ENCODE results near the gene MT3.

MT3 gene

GRCh38 chr16:56608876-56609462 is 19.6 kb downstream of the MT3 start:
- TF ChIP-seq Cebpa-rat (IDR thresholded peaks at IDR 0.05): no peak
- Histone ChIP-seq H3K4me3 (peak overlapping the region; percentile 70), H3K4me2 (peak overlapping the region; percentile 100), H3K4me1 (peaks cover 47% of the 10 kb centered on the region), H3K9ac (peak overlapping the region; percentile 62), H3K27ac (no peak overlapping the region), H3K27me3 (no peaks in the 10 kb centered on the region), H4K20me1 (no peaks in the 10 kb centered on the region), H3K36me3 (no peaks in the 10 kb centered on the region), H3K9me3 (no peaks in the 10 kb centered on the region)

DNA sequence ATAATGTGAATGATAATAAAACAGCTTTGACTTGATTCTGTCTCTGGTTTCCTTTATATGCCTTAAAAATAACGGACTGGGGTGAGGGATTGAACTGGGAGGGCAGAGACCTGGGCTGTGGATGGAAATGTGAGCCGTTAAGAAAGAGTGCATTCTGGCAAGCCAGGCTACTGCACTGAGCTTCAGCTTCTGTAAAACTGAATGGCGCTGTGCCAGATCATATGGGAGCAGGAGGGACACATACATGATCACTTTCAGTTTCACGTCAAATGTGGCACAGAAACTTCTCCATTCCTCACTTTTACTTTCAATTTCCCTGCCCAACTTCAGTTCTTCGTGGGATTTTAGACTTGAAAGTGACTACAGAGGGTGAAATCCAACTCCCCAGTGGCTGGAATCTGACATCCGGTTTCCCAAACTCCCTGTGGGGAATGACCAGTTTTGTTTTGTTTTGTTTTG is 20.2 kb downstream of the MT3 start:
- TF ChIP-seq Cebpa-rat (IDR thresholded peaks at IDR 0.05): no peak
- Histone ChIP-seq H3K9ac (peak overlapping the region; percentile 62), H3K9me3 (no peaks in the 10 kb centered on the region), H3K27me3 (no peaks in the 10 kb centered on the region), H3K36me3 (no peaks in the 10 kb centered on the region), H3K4me2 (peak overlapping the region; percentile 100), H4K20me1 (no peaks in the 10 kb centered on the region), H3K27ac (no peak overlapping the region), H3K4me1 (peaks cover 47% of the 10 kb centered on the region), H3K4me3 (peak overlapping the region; percentile 70)

DNA sequence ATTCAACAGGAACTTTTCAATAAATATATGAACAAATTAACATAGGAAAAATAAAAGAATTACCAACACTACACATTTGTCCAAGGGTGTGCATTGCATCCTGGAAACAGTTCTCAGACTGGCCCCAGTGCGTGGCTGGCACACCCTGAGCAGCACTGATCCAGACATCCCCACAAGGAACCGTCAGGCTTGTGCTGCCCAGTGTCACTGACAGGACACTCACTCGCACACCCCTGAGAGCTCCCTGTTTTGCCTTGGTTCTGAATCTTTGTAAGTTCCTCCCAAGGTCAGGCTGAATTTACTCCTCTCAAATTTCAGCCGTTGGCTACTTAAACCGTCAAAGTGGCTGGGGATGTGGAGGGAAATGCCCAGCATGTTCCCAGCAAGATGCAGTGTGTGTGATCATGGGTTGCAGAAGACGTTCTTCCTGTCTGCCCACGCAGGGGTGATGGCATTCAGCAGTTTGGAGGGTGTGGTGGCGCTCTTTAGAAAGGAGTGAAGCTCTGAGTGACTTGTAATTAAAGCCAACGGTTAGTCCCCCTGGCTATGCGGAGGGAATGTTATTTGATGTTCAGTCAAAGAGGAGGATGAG is 20.8 kb downstream of the MT3 start:
- Histone ChIP-seq H3K27me3 (peaks cover 5% of the 10 kb centered on the region), H3K4me3 (peak overlapping the region; percentile 70), H3K36me3 (no peaks in the 10 kb centered on the region), H3K4me2 (peak overlapping the region; percentile 100), H3K9ac (no peak overlapping the region), H3K9me3 (no peaks in the 10 kb centered on the region), H3K27ac (no peak overlapping the region), H4K20me1 (no peaks in the 10 kb centered on the region), H3K4me1 (peaks cover 47% of the 10 kb centered on the region)
- no peak for TF ChIP-seq Cebpa-rat (IDR thresholded peaks at IDR 0.05)

GRCh38 chr16:56610609-56611111 is 21.3 kb downstream of the MT3 start:
- no peak overlapping the region for H3K27ac ChIP-seq
- H3K4me1 ChIP-seq: peaks cover 47% of the 10 kb centered on the region
- H3K9me3 ChIP-seq: no peaks in the 10 kb centered on the region
- peaks cover 9% of the 10 kb centered on the region for H3K27me3 ChIP-seq
- H3K36me3 ChIP-seq: no peaks in the 10 kb centered on the region
- H4K20me1 ChIP-seq: no peaks in the 10 kb centered on the region
- no peak overlapping the region for H3K9ac ChIP-seq
- peak overlapping the region; percentile 100 for H3K4me2 ChIP-seq
- no peak overlapping the region for H3K4me3 ChIP-seq
- TF ChIP-seq Cebpa-rat (IDR thresholded peaks at IDR 0.05): no peak

GRCh38 chr16:56611281-56611833 is 22.0 kb downstream of the MT3 start:
- H3K4me3 ChIP-seq: no peak overlapping the region
- TF ChIP-seq Cebpa-rat (IDR thresholded peaks at IDR 0.05): no peak
- H3K27ac ChIP-seq: no peak overlapping the region

DNA sequence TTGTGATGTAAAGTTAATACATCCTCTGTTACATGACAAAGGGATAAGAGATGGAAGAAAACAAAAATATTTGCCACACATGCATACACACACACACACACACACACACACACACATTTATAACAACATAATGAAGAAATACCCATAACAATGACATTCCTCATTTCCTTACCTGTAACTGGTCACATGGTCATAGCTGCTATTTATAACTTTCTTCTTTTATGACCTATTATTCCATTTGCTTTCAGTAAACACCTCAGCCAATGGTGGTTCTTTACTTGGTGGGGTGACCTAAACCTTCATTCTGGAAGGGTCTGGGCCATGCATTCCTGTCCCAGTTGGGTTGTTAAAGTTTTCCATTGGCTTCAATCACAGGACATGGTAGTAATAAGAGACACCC is 24.4 kb downstream of the MT3 start:
- Histone ChIP-seq H3K4me2 (no peak overlapping the region), H3K27ac (no peak overlapping the region), H3K4me1 (peaks cover 30% of the 10 kb centered on the region), H3K9ac (no peak overlapping the region), H3K9me3 (no peaks in the 10 kb centered on the region), H3K36me3 (no peaks in the 10 kb centered on the region), H3K27me3 (peaks cover 39% of the 10 kb centered on the region), H3K4me3 (no peak overlapping the region), H4K20me1 (peaks cover 7% of the 10 kb centered on the region; the same call in 1 of the 2 replicates)
- no peak for TF ChIP-seq Cebpa-rat (IDR thresholded peaks at IDR 0.05)

More at GRCh38 chr16:56611281-56611833, 22.0 kb downstream of the MT3 start:
- Histone ChIP-seq H4K20me1 (no peaks in the 10 kb centered on the region), H3K4me2 (peak overlapping the region; percentile 100), H3K9ac (no peak overlapping the region), H3K27me3 (peaks cover 16% of the 10 kb centered on the region), H3K9me3 (no peaks in the 10 kb centered on the region), H3K36me3 (no peaks in the 10 kb centered on the region), H3K4me1 (peaks cover 47% of the 10 kb centered on the region)

DNA sequence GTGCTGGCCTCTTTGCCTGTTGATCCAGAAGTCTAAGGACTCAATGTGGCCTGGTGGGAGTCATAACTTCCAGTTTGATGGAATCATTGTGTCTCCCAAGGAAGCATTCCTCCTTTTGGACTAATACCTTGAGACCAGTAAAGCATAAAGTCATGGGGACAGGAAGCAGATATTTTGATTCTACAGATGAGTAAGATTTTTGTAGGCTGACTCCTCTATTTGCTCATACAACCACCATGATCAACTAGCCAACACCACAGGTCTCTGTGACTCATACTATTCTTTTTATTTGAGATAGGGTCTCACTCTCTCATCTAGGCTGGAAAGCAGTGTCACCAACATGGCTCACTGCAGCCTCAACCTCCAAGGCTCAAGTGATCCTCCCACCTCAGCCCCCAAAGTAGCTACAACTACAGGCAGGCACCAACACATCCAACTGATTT is 25.2 kb downstream of the MT3 start:
- Histone ChIP-seq H3K4me1 (peaks cover 22% of the 10 kb centered on the region), H3K36me3 (no peaks in the 10 kb centered on the region), H3K9me3 (no peaks in the 10 kb centered on the region), H3K27me3 (peaks cover 48% of the 10 kb centered on the region), H3K4me2 (no peak overlapping the region), H4K20me1 (peaks cover 7% of the 10 kb centered on the region; the same call in 1 of the 2 replicates), H3K4me3 (no peak overlapping the region), H3K27ac (no peak overlapping the region), H3K9ac (no peak overlapping the region)
- TF ChIP-seq Cebpa-rat (IDR thresholded peaks at IDR 0.05): no peak

- Histone ChIP-seq H3K4me3 (no peak overlapping the region), H3K36me3 (no peaks in the 10 kb centered on the region), H3K4me2 (no peak overlapping the region), H3K9me3 (no peaks in the 10 kb centered on the region), H4K20me1 (peaks cover 7% of the 10 kb centered on the region; the same call in 1 of the 2 replicates), H3K27ac (no peak overlapping the region), H3K4me1 (peaks cover 14% of the 10 kb centered on the region), H3K27me3 (peaks cover 55% of the 10 kb centered on the region), H3K9ac (no peak overlapping the region)
- no peak for TF ChIP-seq Cebpa-rat (IDR thresholded peaks at IDR 0.05)
These were observed 26.0 kb downstream of the MT3 start for GRCh38 chr16:56615353-56615752.

- no peak for TF ChIP-seq Cebpa-rat (IDR thresholded peaks at IDR 0.05)
- Histone ChIP-seq H3K36me3 (no peaks in the 10 kb centered on the region), H3K4me2 (no peak overlapping the region), H3K27me3 (peaks cover 63% of the 10 kb centered on the region), H3K9ac (no peak overlapping the region), H3K27ac (no peak overlapping the region), H3K4me1 (peaks cover under 1% of the 10 kb centered on the region; the same call in 1 of the 2 replicates), H4K20me1 (peaks cover 7% of the 10 kb centered on the region; the same call in 1 of the 2 replicates), H3K9me3 (no peaks in the 10 kb centered on the region), H3K4me3 (no peak overlapping the region)
These were observed 27.4 kb downstream of the MT3 start for GRCh38 chr16:56616608-56617211.

All from BLaER1 (cell line).